Mucosa of descending colon (tissue), 3 donors: ENCODE results near the gene ARHGAP6. TPM values are rescaled to one million over a fixed set of nuclear protein-coding genes. Genes with fewer than 3 reads are reported as not detected.

ENCODE experiments used
- ATAC-seq: fragments of 200-7000 bp; cut with Tn5 transposase; one replicate; pipeline ENCODE4 v1.9.1; 2020; ENCODE audit warnings: mild to moderate bottlenecking, moderate library complexity
- DNase-seq, 3 donors: peaks; one replicate each; pipeline ENCODE4 v3.0.0-alpha.2; 2020
- H3K36me3 ChIP-seq: fragments of 200-600 bp; one replicate; pipeline ENCODE4 v1.8.0; 2021; ENCODE audit warnings: low read depth, mild to moderate bottlenecking
- H3K4me1 ChIP-seq: fragments of 200-600 bp; one replicate; pipeline ENCODE4 v1.8.0; 2021; ENCODE audit warnings: low read depth, mild to moderate bottlenecking
- H3K4me3 ChIP-seq: fragments of 200-600 bp; one replicate; pipeline ENCODE4 v1.8.0; 2021; ENCODE audit warnings: mild to moderate bottlenecking
- H3K9me3 ChIP-seq: fragments of 200-600 bp; one replicate; pipeline ENCODE4 v1.8.0; 2021; ENCODE audit warnings: mild to moderate bottlenecking
- intact Hi-C, 2 donors: fragments of 100-400 bp; cut with DNase I in 1 of 2; cut with micrococcal nuclease in 1 of 2; formaldehyde crosslinking; loops; one replicate each; pipeline versions ENCODE4 v1.11.0 to v1.11.1; 2022; cut with DNase I, micrococcal nuclease
- total RNA-seq, 3 donors: library from RNA; stranded (reverse); fragmentation: NEBNext Ultra II Directional in 2 of 3; extraction: Animal tissue kit (Norgen Biotek cat#: 25700) in 2 of 3; gene quantifications; one replicate each; pipeline versions ENCODE4 v1.2.1 to v1.2.4, GENCODE V29; 2021 to 2023
- TF ChIP-seq, protein P1 (sequence below): fragments of 200-600 bp; IDR thresholded peaks from one replicate; pipeline ENCODE4 v1.8.0; 2022; ENCODE audit warnings: antibody characterized with exemption, mild to moderate bottlenecking
- donor health status: DM: no; HTN: no; CAD: no; lungs with moderate emphysema.
- donor health status: DM: no; HTN: no; CAD: no.
- donor health status: DM: no; HTN: yes; CAD: no.

The ARHGAP6 gene
- total RNA-seq, 3 donors from 2014 or later: 2.2 to 41.5 (median 4.4) TPM

- DNase-seq: no peak
- Histone ChIP-seq H3K36me3 (no peaks in the 10 kb centered on the region), H3K9me3 (no peaks in the 10 kb centered on the region), H3K4me3 (no peak overlapping the region), H3K4me1 (no peaks in the 10 kb centered on the region)
- no peak for ATAC-seq
- TF ChIP-seq, protein P1, sequence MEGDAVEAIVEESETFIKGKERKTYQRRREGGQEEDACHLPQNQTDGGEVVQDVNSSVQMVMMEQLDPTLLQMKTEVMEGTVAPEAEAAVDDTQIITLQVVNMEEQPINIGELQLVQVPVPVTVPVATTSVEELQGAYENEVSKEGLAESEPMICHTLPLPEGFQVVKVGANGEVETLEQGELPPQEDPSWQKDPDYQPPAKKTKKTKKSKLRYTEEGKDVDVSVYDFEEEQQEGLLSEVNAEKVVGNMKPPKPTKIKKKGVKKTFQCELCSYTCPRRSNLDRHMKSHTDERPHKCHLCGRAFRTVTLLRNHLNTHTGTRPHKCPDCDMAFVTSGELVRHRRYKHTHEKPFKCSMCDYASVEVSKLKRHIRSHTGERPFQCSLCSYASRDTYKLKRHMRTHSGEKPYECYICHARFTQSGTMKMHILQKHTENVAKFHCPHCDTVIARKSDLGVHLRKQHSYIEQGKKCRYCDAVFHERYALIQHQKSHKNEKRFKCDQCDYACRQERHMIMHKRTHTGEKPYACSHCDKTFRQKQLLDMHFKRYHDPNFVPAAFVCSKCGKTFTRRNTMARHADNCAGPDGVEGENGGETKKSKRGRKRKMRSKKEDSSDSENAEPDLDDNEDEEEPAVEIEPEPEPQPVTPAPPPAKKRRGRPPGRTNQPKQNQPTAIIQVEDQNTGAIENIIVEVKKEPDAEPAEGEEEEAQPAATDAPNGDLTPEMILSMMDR: no peak
- intact Hi-C loops: no loop called here
Observed at GRCh38 chrX:11611965-11612364, 53.8 kb downstream of the ARHGAP6 start.

DNA sequence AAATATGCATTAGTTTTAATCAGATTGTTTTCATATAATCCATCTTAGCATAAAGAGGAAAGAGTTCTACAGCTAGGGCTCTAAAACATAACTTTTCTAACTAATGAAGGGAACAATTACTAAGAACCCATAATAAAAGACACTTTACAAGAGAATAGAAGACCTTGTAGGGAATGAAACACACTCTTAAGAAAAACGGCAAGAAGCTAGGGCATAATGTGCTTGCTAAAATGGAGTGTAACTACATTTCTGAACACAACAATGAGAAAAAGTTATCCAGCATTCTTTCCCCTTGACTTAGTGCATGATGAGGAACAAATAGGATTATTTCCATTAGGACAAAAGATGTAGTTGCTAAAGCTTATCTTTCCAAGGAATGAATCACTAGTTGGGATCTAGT lies 54.6 kb downstream of the ARHGAP6 start:
- no peak for DNase-seq
- Histone ChIP-seq H3K9me3 (no peaks in the 10 kb centered on the region), H3K4me1 (no peaks in the 10 kb centered on the region), H3K36me3 (no peaks in the 10 kb centered on the region), H3K4me3 (no peak overlapping the region)
- ATAC-seq: no peak
- intact Hi-C loops: no loop called here
- TF ChIP-seq, protein P1: no peak

- no peak for ATAC-seq
- intact Hi-C loops: no loop called here
- no peak for DNase-seq
- Histone ChIP-seq H3K36me3 (no peaks in the 10 kb centered on the region), H3K4me3 (no peak overlapping the region), H3K9me3 (no peaks in the 10 kb centered on the region), H3K4me1 (no peaks in the 10 kb centered on the region)
- TF ChIP-seq, protein P1: no peak
Observed at GRCh38 chrX:11609109-11609508, 56.6 kb downstream of the ARHGAP6 start.

- no peak for ATAC-seq
- no peaks in the 10 kb centered on the region for H3K9me3 ChIP-seq
- intact Hi-C loops: no loop called here
- H3K4me3 ChIP-seq: no peak overlapping the region
- DNase-seq: no peak
- no peaks in the 10 kb centered on the region for H3K4me1 ChIP-seq
- H3K36me3 ChIP-seq: no peaks in the 10 kb centered on the region
- TF ChIP-seq, protein P1: no peak
Observed at GRCh38 chrX:11606408-11606807, 59.3 kb downstream of the ARHGAP6 start.

- Histone ChIP-seq H3K36me3 (no peaks in the 10 kb centered on the region), H3K9me3 (no peaks in the 10 kb centered on the region), H3K4me1 (no peaks in the 10 kb centered on the region), H3K4me3 (no peak overlapping the region)
- DNase-seq (no peak), ATAC-seq (no peak)
- TF ChIP-seq, protein P1: no peak
- intact Hi-C loops: no loop called here
Observed at GRCh38 chrX:11600578-11600977, 65.1 kb downstream of the ARHGAP6 start.

- no peaks in the 10 kb centered on the region for H3K9me3 ChIP-seq
- no peak overlapping the region for H3K4me3 ChIP-seq
- ATAC-seq (no peak), DNase-seq (no peak)
- TF ChIP-seq, protein P1: no peak
- no peaks in the 10 kb centered on the region for H3K36me3 ChIP-seq
- H3K4me1 ChIP-seq: no peaks in the 10 kb centered on the region
- intact Hi-C loops: no loop called here
Observed at GRCh38 chrX:11597479-11597878, 68.2 kb downstream of the ARHGAP6 start.
